Measurements from ENCODE around the gene CALHM6. TPM values are rescaled to one million over a fixed set of nuclear protein-coding genes. Genes with fewer than 3 reads are reported as not detected.

Gene CALHM6
- polyA plus RNA-seq, 3 donors = 2.8 to 11.9 (median 4.5) TPM

GRCh38 chr6:116511424-116512110, 50.4 kb downstream of the CALHM6 start, which contains the start of gene CALHM5:
TSS of gene CALHM5 (plus strand) at chr6:116511639. CDS start at chr6:116511697, 58 bp downstream.
- no peak within 1 kb of the TSS for H3K27ac ChIP-seq (ENCODE audit: low read depth, low read length)
- WGBS, 3 donors = 32 to 54% (median 46%) methylated on average over 10 of the region's 10 CpGs

- WGBS, 3 donors = 32 to 67% (median 50%) methylated on average over 4 of the region's 4 CpGs
- no peak overlapping the region for H3K27ac ChIP-seq (ENCODE audit: low read depth, low read length)
These were observed 51.0 kb downstream of the CALHM6 start for GRCh38 chr6:116512111-116512559.

GRCh38 chr6:116512734-116513133, 51.6 kb downstream of the CALHM6 start:
- H3K27ac ChIP-seq (ENCODE audit: low read depth, low read length) = no peak overlapping the region

Other genes with a start within 250 kb of the CALHM6 start
- gene TSPYL4, start 207.3 kb upstream of the CALHM6 start, polyA plus RNA-seq = 1 to 10 TPM; 6.1 to 7.6 (median 7.1) TPM
- 10 to 100 TPM; 17.3 to 29.8 (median 28.2) TPM for gene TSPYL1, start 181.4 kb upstream of the CALHM6 start, polyA plus RNA-seq
- gene DSE, start 90.4 kb upstream of the CALHM6 start, polyA plus RNA-seq = 10 to 100 TPM in 2 of 3 donors, 1 to 10 TPM in 1; 3.5 to 31.2 (median 20.6) TPM
- gene CALHM5, start 50.3 kb downstream of the CALHM6 start, polyA plus RNA-seq = 1 to 10 TPM in 2 of 3 donors, under 1 TPM in 1; 0.17 to 1.5 (median 1.3) TPM
- gene TRAPPC3L, start 84.3 kb downstream of the CALHM6 start, polyA plus RNA-seq = under 1 TPM; 0.02 to 0.45 (median 0.06) TPM
- gene CALHM4, start 92.4 kb downstream of the CALHM6 start, polyA plus RNA-seq = not detected
- 10 to 100 TPM; 38.8 to 82.7 (median 40.1) TPM for gene RWDD1, start 110.1 kb downstream of the CALHM6 start, polyA plus RNA-seq
- gene RSPH4A, start 155.1 kb downstream of the CALHM6 start, polyA plus RNA-seq = under 1 TPM; 0.15 to 0.27 (median 0.22) TPM
- 1 to 10 TPM; 4.4 to 5.7 (median 4.7) TPM for gene ZUP1, start 207.4 kb downstream of the CALHM6 start, polyA plus RNA-seq
- gene KPNA5, start 219.8 kb downstream of the CALHM6 start, polyA plus RNA-seq = 1 to 10 TPM; 1.0 to 4.7 (median 4.4) TPM

Data from adipose tissue (tissue), 3 donors.